Progenitor cell of endocrine pancreas (in vitro differentiated cells): ENCODE data around the gene THSD7A. TPM values are rescaled to one million over a fixed set of nuclear protein-coding genes. Genes with fewer than 3 reads are reported as not detected.
A peak's percentile ranks its signal among the peaks of the same experiment; 100 is the strongest.

Experiments used
- DNase-seq: peaks from one replicate; pipeline ENCODE4 v3.0.0; 2021; ENCODE audit warnings: low spot score; ENCODE audit not compliant: unreplicated experiment
- H3K27ac Mint-ChIP-seq: 2 replicates; pipeline ENCODE4 v1.8.0; 2021; ENCODE audit warnings: mild to moderate bottlenecking, moderate library complexity, mixed read lengths
- H3K27me3 Mint-ChIP-seq: 2 replicates; pipeline ENCODE4 v1.8.0; 2021; ENCODE audit warnings: mixed read lengths
- H3K36me3 Mint-ChIP-seq: 2 replicates; pipeline ENCODE4 v1.8.0; 2022; ENCODE audit warnings: mixed read lengths; ENCODE audit not compliant: insufficient read depth
- H3K4me1 Mint-ChIP-seq: 2 replicates; pipeline ENCODE4 v1.8.0; 2021; ENCODE audit warnings: low read depth, mixed read lengths
- H3K4me3 Mint-ChIP-seq: 2 replicates; pipeline ENCODE4 v1.8.0; 2021; ENCODE audit warnings: low read depth, mild to moderate bottlenecking, moderate library complexity, mixed read lengths
- H3K9me3 Mint-ChIP-seq: 2 replicates; pipeline ENCODE4 v1.8.0; 2021; ENCODE audit warnings: low read depth, mixed read lengths
- CTCF ChIP-seq: fragments of 200-600 bp; sonication (generic); IDR thresholded peaks from one replicate; pipeline ENCODE4 v1.5.0; 2021; ENCODE audit warnings: antibody characterized with exemption, mild to moderate bottlenecking; ENCODE audit not compliant: unreplicated experiment
- total RNA-seq: library from RNA; stranded (reverse); gene quantifications from 2 replicates; pipeline ENCODE4 v1.2.1, GENCODE V29; 2021

The THSD7A gene
- total RNA-seq, 1 donor from 2014 or later, result 4.7 TPM

DNA sequence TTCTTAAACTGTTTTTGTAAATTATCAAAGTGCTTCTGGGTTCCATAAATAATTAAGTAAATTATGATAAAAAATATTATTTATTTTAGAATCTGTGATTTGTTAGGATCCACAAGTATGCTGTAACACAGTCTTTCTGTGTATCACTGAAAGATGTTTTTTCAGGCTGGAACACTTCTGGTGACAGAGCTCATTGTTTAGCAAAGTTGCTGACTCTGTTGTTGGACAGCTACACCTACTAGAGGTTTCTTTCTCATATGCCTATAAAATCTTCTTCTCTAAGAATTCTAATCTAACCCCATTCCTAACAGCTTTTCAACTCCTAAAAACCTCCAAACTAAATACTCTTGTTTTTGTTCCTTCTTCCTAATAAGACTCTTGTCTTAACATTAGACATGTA is 176.8 kb downstream of the THSD7A start:
- Mint-ChIP-seq H3K9me3 (no peaks in the 10 kb centered on the region), H3K36me3 (no peaks in the 10 kb centered on the region), H3K27me3 (no peaks in the 10 kb centered on the region), H3K4me3 (no peak overlapping the region), H3K27ac (peak overlapping the region; percentile 3), H3K4me1 (peaks cover 6% of the 10 kb centered on the region)
- no peak for DNase-seq
- no peak for TF ChIP-seq CTCF

DNA sequence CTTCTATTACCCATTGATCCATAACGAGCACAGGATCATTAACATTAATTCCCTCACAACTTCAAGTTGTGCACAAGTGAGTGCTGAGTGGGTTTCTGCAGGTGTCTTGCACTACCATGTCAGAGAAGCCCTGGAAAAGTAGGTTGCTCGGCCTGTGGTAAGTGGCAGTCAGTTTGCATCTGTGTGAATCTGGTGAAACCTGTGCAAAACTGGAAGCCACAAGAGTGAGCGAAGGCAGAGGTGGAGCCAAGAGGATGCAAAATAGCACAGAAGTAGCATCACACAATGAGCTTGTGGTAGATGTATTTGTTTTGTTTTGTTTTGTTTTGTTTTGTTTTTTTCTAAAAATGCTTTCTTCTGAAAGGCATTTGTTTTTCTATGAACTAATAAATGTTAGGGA is 181.5 kb downstream of the THSD7A start:
- Mint-ChIP-seq H3K27me3 (no peaks in the 10 kb centered on the region), H3K9me3 (no peaks in the 10 kb centered on the region), H3K4me3 (no peak overlapping the region), H3K36me3 (no peaks in the 10 kb centered on the region), H3K27ac (no peak overlapping the region), H3K4me1 (no peaks in the 10 kb centered on the region)
- no peak for TF ChIP-seq CTCF
- no peak for DNase-seq

DNA sequence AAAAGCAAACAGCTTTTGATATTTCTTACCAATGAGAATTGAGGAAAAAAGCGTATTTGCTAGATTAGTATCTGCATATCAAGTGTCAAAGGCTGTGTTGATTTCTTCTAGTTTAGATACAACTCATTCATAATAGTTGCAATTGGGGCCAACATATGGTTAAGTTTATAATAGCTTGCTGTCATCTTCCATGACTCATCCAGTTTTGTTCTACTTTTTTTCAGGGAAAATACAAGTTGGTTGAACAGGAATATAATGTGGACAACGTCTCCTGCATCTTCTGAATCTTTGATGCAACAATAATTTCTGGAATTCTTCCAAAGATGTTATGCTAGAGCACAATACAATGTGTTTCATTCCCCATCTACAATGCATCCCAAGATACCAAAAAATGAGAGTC is 182.0 kb downstream of the THSD7A start:
- H3K4me3 Mint-ChIP-seq, result no peak overlapping the region
- H3K4me1 Mint-ChIP-seq, result no peaks in the 10 kb centered on the region
- H3K36me3 Mint-ChIP-seq, result no peaks in the 10 kb centered on the region
- H3K27ac Mint-ChIP-seq, result no peak overlapping the region
- H3K27me3 Mint-ChIP-seq, result no peaks in the 10 kb centered on the region
- no peak for TF ChIP-seq CTCF
- H3K9me3 Mint-ChIP-seq, result no peaks in the 10 kb centered on the region
- no peak for DNase-seq

GRCh38 chr7:11648980-11649379 is 183.0 kb downstream of the THSD7A start:
- TF ChIP-seq CTCF, result no peak
- Mint-ChIP-seq H3K4me3 (no peak overlapping the region), H3K27ac (no peak overlapping the region), H3K36me3 (no peaks in the 10 kb centered on the region), H3K4me1 (no peaks in the 10 kb centered on the region), H3K9me3 (no peaks in the 10 kb centered on the region), H3K27me3 (no peaks in the 10 kb centered on the region)
- DNase-seq, result no peak

- no peak for TF ChIP-seq CTCF
- no peaks in the 10 kb centered on the region for H3K9me3 Mint-ChIP-seq
- no peaks in the 10 kb centered on the region for H3K27me3 Mint-ChIP-seq
- H3K4me3 Mint-ChIP-seq, result no peak overlapping the region
- no peak overlapping the region for H3K27ac Mint-ChIP-seq
- DNase-seq, result no peak
- H3K4me1 Mint-ChIP-seq, result no peaks in the 10 kb centered on the region
- no peaks in the 10 kb centered on the region for H3K36me3 Mint-ChIP-seq
Observed at GRCh38 chr7:11648101-11648500, 183.9 kb downstream of the THSD7A start.
